H9 (cell line): Measurements from ENCODE around the gene SNX30. TPM values are rescaled to one million over a fixed set of nuclear protein-coding genes. Genes with fewer than 3 reads are reported as not detected.

Experiments
- DNase-seq: peaks from one replicate; pipeline ENCODE4 v3.0.0-alpha.2; 2017
- H2AFZ ChIP-seq: one replicate; pipeline ENCODE4 v1.6.1; 2013; ENCODE audit warnings: mild to moderate bottlenecking, low read length, control low read depth, moderate library complexity
- H2AK5ac ChIP-seq: 2 replicates; pipeline ENCODE4 v1.6.1; 2013; ENCODE audit warnings: low read length, control low read depth, mixed read lengths; ENCODE audit not compliant: insufficient read length
- H2BK120ac ChIP-seq: one replicate; pipeline ENCODE4 v1.6.1; 2013; ENCODE audit warnings: low read depth, mild to moderate bottlenecking, low read length, control low read depth, inconsistent platforms; ENCODE audit not compliant: poor library complexity, severe bottlenecking
- H2BK12ac ChIP-seq: 2 replicates; pipeline ENCODE4 v1.6.1; 2013; ENCODE audit warnings: low read length, control low read depth, mixed read lengths, low read depth; ENCODE audit not compliant: insufficient read length
- H2BK15ac ChIP-seq: 2 replicates; pipeline ENCODE4 v1.6.1; 2013; ENCODE audit warnings: low read depth, low read length, control low read depth
- H2BK20ac ChIP-seq: one replicate; pipeline ENCODE4 v1.6.1; 2013; ENCODE audit warnings: low read depth, mild to moderate bottlenecking, low read length, control low read depth, inconsistent platforms; ENCODE audit not compliant: poor library complexity, severe bottlenecking
- H2BK5ac ChIP-seq: 2 replicates; pipeline ENCODE4 v1.6.1; 2013; ENCODE audit warnings: low read length, control low read depth, mixed read lengths; ENCODE audit not compliant: insufficient read length
- H3K14ac ChIP-seq: 2 replicates; pipeline ENCODE4 v1.6.1; 2013; ENCODE audit warnings: low read length, control low read depth; ENCODE audit not compliant: insufficient read depth
- H3K18ac ChIP-seq: 2 replicates; pipeline ENCODE4 v1.6.1; 2013; ENCODE audit warnings: low read depth, mild to moderate bottlenecking, mixed read lengths, low read length, control low read depth; ENCODE audit not compliant: insufficient read length
- H3K23ac ChIP-seq: 2 replicates; pipeline ENCODE4 v1.6.1; 2013; ENCODE audit warnings: low read length, control low read depth, mixed read lengths, low read depth; ENCODE audit not compliant: insufficient read length
- H3K23me2 ChIP-seq: 2 replicates; pipeline ENCODE4 v1.6.1; 2013; ENCODE audit warnings: low read depth, mild to moderate bottlenecking, mixed read lengths, low read length, control low read depth; ENCODE audit not compliant: insufficient read length, poor library complexity, severe bottlenecking
- H3K27ac ChIP-seq: 2 replicates; pipeline ENCODE4 v1.5.1; 2013; ENCODE audit warnings: low read length, control low read depth, mixed read lengths, low read depth; ENCODE audit not compliant: insufficient read length
- H3K27me3 ChIP-seq: 2 replicates; pipeline ENCODE4 v1.6.1; 2013; ENCODE audit warnings: low read length, control low read depth, inconsistent platforms; ENCODE audit not compliant: insufficient read depth
- H3K4ac ChIP-seq: 2 replicates; pipeline ENCODE4 v1.6.1; 2013; ENCODE audit warnings: low read depth, mild to moderate bottlenecking, control low read depth, inconsistent platforms, low read length, moderate library complexity
- H3K4me1 ChIP-seq: 2 replicates; pipeline ENCODE4 v1.6.1; 2013; ENCODE audit warnings: low read length, control low read depth, inconsistent platforms; ENCODE audit not compliant: insufficient read depth
- H3K4me2 ChIP-seq: 2 replicates; pipeline ENCODE4 v1.6.1; 2013; ENCODE audit warnings: low read length, control low read depth, mixed read lengths; ENCODE audit not compliant: insufficient read length, insufficient read depth
- H3K56ac ChIP-seq: 2 replicates; pipeline ENCODE4 v1.6.1; 2013; ENCODE audit warnings: low read depth, mild to moderate bottlenecking, mixed read lengths, low read length, control low read depth; ENCODE audit not compliant: insufficient read length
- H3K79me1 ChIP-seq: 2 replicates; pipeline ENCODE4 v1.6.1; 2013; ENCODE audit warnings: low read depth, mild to moderate bottlenecking, moderate library complexity, low read length, control low read depth, inconsistent platforms; ENCODE audit not compliant: insufficient read depth, poor library complexity, severe bottlenecking
- H3K79me2 ChIP-seq: 2 replicates; pipeline ENCODE4 v1.6.1; 2013; ENCODE audit warnings: low read length, control low read depth, inconsistent platforms; ENCODE audit not compliant: insufficient read depth
- H3K9ac ChIP-seq: 2 replicates; pipeline ENCODE4 v1.6.1; 2013; ENCODE audit warnings: low read length, control low read depth, mixed read lengths; ENCODE audit not compliant: insufficient read length; ENCODE audit errors: extremely low read depth
- H3K9me3 ChIP-seq: one replicate; pipeline ENCODE4 v1.6.1; 2013; ENCODE audit warnings: low read depth, low read length, inconsistent platforms; ENCODE audit not compliant: control insufficient read depth
- H3T11ph ChIP-seq: one replicate; pipeline ENCODE4 v1.6.1; 2013; ENCODE audit warnings: mild to moderate bottlenecking, low read length, control low read depth, inconsistent platforms
- H4K20me1 ChIP-seq: one replicate; pipeline ENCODE4 v1.6.1; 2013; ENCODE audit not compliant: control insufficient read depth, insufficient read length, insufficient read depth
- H4K5ac ChIP-seq: 2 replicates; pipeline ENCODE4 v1.6.1; 2013; ENCODE audit warnings: low read depth, mild to moderate bottlenecking, mixed read lengths, low read length, control low read depth; ENCODE audit not compliant: insufficient read length
- H4K8ac ChIP-seq: replicated peaks from 2 replicates; pipeline ENCODE4 v1.6.1; 2013; ENCODE audit warnings: low read length, control low read depth, mixed read lengths, low read depth; ENCODE audit not compliant: insufficient read length
- H4K91ac ChIP-seq: 2 replicates; pipeline ENCODE4 v1.6.1; 2013; ENCODE audit warnings: low read depth, mild to moderate bottlenecking, moderate library complexity, mixed read lengths, low read length, control low read depth; ENCODE audit not compliant: insufficient read length
- H3K27ac Mint-ChIP-seq, 3 experiments: 2 replicates in 2 of 3; 3 replicates in 1 of 3; pipeline ENCODE4 v1.8.0; 2020 to 2021; ENCODE audit warnings: mixed read lengths in 3 of 3, mild to moderate bottlenecking in 1 of 3, moderate library complexity in 1 of 3
- H3K27me3 Mint-ChIP-seq: 2 replicates; pipeline ENCODE4 v1.8.0; 2021; ENCODE audit warnings: low read depth, mild to moderate bottlenecking, moderate library complexity, mixed read lengths
- H3K36me3 Mint-ChIP-seq, 3 experiments: 2 replicates in 2 of 3; 3 replicates in 1 of 3; pipeline ENCODE4 v1.8.0; 2020 to 2021; ENCODE audit warnings: low read depth in 3 of 3, mixed read lengths in 3 of 3; ENCODE audit not compliant: insufficient read depth in 1 of 3
- H3K4me1 Mint-ChIP-seq, 2 experiments: 2 replicates each; pipeline ENCODE4 v1.8.0; 2020; ENCODE audit warnings: mixed read lengths in 2 of 2
- H3K4me3 Mint-ChIP-seq, 2 experiments: 2 replicates in 1 of 2; 3 replicates in 1 of 2; pipeline ENCODE4 v1.8.0; 2020 to 2021; ENCODE audit warnings: mild to moderate bottlenecking in 2 of 2, mixed read lengths in 2 of 2, moderate library complexity in 1 of 2
- H3K9me3 Mint-ChIP-seq, 2 experiments: 2 replicates in 1 of 2; 3 replicates in 1 of 2; pipeline ENCODE4 v1.8.0; 2020; ENCODE audit warnings: mild to moderate bottlenecking in 2 of 2, mixed read lengths in 2 of 2, moderate library complexity in 1 of 2
- CTCF ChIP-seq: fragments of 200-600 bp; sonication (generic); conservative IDR thresholded peaks from 3 replicates; pipeline ENCODE4 v1.8.0; 2021; ENCODE audit warnings: antibody characterized with exemption, mild to moderate bottlenecking
- WGBS: extraction: QIAGEN DNeasy Blood & Tissue Kit; methylation state at CpG from one replicate; pipeline ENCODE4 v1.1.7; 2013; ENCODE audit warnings: missing lambda C conversion rate, low lambda C conversion rate, mixed read lengths; ENCODE audit not compliant: insufficient read length; ENCODE audit errors: extremely low coverage; 5-methylcytosine and 5-hydroxymethylcytosine counted together
- total RNA-seq: library from RNA; stranded (reverse); gene quantifications from 2 replicates; pipeline ENCODE4 v1.2.1, GENCODE V29; 2021

SNX30 gene
- total RNA-seq, 1 experiment from 2014 or later, result 10.3 TPM

- Histone ChIP-seq H3K79me2 (0 out of 2 replicates have a peak, but pooled peaks cover 3% of the 10 kb centered on the region), H3K79me1 (no peaks in the 10 kb centered on the region), H3K23me2 (no peaks in the 10 kb centered on the region), H4K20me1 (no peaks in the 10 kb centered on the region), H2BK20ac (no peak overlapping the region), H3K56ac (no peak overlapping the region), H3K18ac (no peak overlapping the region), H2AFZ (no peak overlapping the region), H3K27ac (no peak overlapping the region), H3K4ac (no peak overlapping the region), H4K8ac (no peak overlapping the region), H2BK15ac (no peak overlapping the region), H3K27me3 (no peaks in the 10 kb centered on the region), H3K23ac (no peak overlapping the region), H3T11ph (no peak overlapping the region), H4K91ac (no peak overlapping the region), H2AK5ac (no peak overlapping the region), H3K9me3 (no peaks in the 10 kb centered on the region), H4K5ac (no peak overlapping the region), H3K9ac (no peak overlapping the region), H3K4me1 (peaks cover 3% of the 10 kb centered on the region; the same call in 1 of the 2 replicates), H2BK12ac (no peak overlapping the region), H3K14ac (no peak overlapping the region), H2BK5ac (no peak overlapping the region), H2BK120ac (no peak overlapping the region), H3K4me2 (no peak overlapping the region)
- Mint-ChIP-seq H3K4me1 (peaks cover 10% of the 10 kb centered on the region in 2 experiments; a peak in 3 of 4 replicates), H3K36me3 (no peaks in the 10 kb centered on the region), H3K27ac (no peak overlapping the region), H3K4me3 (no peak overlapping the region), H3K27me3 (no peaks in the 10 kb centered on the region), H3K9me3 (no peaks in the 10 kb centered on the region)
- no CpG with 5 or more reads among the region's 6 CpGs for WGBS
- no peak for TF ChIP-seq CTCF
- DNase-seq, result no peak
These were observed 30.0 kb downstream of the SNX30 start for GRCh38 chr9:112780450-112781036.
